Skin of body (tissue), 3 donors: ENCODE data around the gene KIF1B. TPM values are rescaled to one million over a fixed set of nuclear protein-coding genes. Genes with fewer than 3 reads are reported as not detected.
"Not testable (repeated sequence)": the region's sequence is repeated elsewhere in the genome, so short reads cannot be mapped to it uniquely, and the experiment has no call there.

Experiments used
- DNase-seq: peaks from one replicate; lab custom pipeline; 2025; lab: John Stamatoyannopoulos, UW
- small RNA-seq: library from RNA; depleted of rRNA; stranded (forward); fragments of <200 nt; gene quantifications from one replicate; pipeline ENCODE3, GENCODE V24; 2014; ENCODE audit warnings: low replicate concordance
- total RNA-seq: library from RNA; depleted of rRNA; stranded (reverse); fragments of >200 nt; gene quantifications from one replicate; pipeline ENCODE4 v1.2.3, GENCODE V29; 2014

The KIF1B gene
- total RNA-seq, 1 donor from 2014 or later: 74.6 TPM

- no peak for DNase-seq
Measured at GRCh38 chr1:10424651-10425050, 214.3 kb downstream of the KIF1B start.

- not testable (repeated sequence) for DNase-seq
Measured at GRCh38 chr1:10425826-10426534, 215.6 kb downstream of the KIF1B start.

- not testable (repeated sequence) for DNase-seq
Measured at GRCh38 chr1:10426535-10426848, 216.1 kb downstream of the KIF1B start.

- no peak for DNase-seq
Measured at GRCh38 chr1:10428984-10429383, 218.6 kb downstream of the KIF1B start.

GRCh38 chr1:10429868-10430215 is 219.5 kb downstream of the KIF1B start:
- DNase-seq: no peak

- DNase-seq: peak; percentile 71
Measured at GRCh38 chr1:10430216-10431069, 220.1 kb downstream of the KIF1B start, which contains the start of gene CENPS. TSS of gene CENPS (plus strand) at chr1:10430433. CDS start at chr1:10430518, 85 bp downstream.

Small RNA genes lying within 50 kb of the gene (small RNA-seq; reads per million reads assigned to genes)
- gene MIR1273D: not detected
- not detected for gene RNU6-37P
- not detected for gene RNU6-828P

Other genes starting within 250 kb of the KIF1B start
- 11.6 TPM for gene RBP7, start 213.3 kb upstream of the KIF1B start, total RNA-seq
- gene UBE4B, start 177.6 kb upstream of the KIF1B start, total RNA-seq: 34.7 TPM
- 59.5 TPM for gene PGD, start 188.5 kb downstream of the KIF1B start, total RNA-seq
- 4.2 TPM for gene CENPS, start 219.9 kb downstream of the KIF1B start, total RNA-seq
- gene CORT, start 239.5 kb downstream of the KIF1B start, total RNA-seq: 0.49 TPM